H9 (cell line): Measurements from ENCODE around the gene MCL1. TPM values are rescaled to one million over a fixed set of nuclear protein-coding genes. Genes with fewer than 3 reads are reported as not detected.

Experiments
- DNase-seq: peaks from one replicate; pipeline ENCODE4 v3.0.0-alpha.2; 2017
- H2AFZ ChIP-seq: one replicate; pipeline ENCODE4 v1.6.1; 2013; ENCODE audit warnings: mild to moderate bottlenecking, low read length, control low read depth, moderate library complexity
- H2AK5ac ChIP-seq: 2 replicates; pipeline ENCODE4 v1.6.1; 2013; ENCODE audit warnings: low read length, control low read depth, mixed read lengths; ENCODE audit not compliant: insufficient read length
- H2BK120ac ChIP-seq: one replicate; pipeline ENCODE4 v1.6.1; 2013; ENCODE audit warnings: low read depth, mild to moderate bottlenecking, low read length, control low read depth, inconsistent platforms; ENCODE audit not compliant: poor library complexity, severe bottlenecking
- H2BK12ac ChIP-seq: 2 replicates; pipeline ENCODE4 v1.6.1; 2013; ENCODE audit warnings: low read length, control low read depth, mixed read lengths, low read depth; ENCODE audit not compliant: insufficient read length
- H2BK15ac ChIP-seq: 2 replicates; pipeline ENCODE4 v1.6.1; 2013; ENCODE audit warnings: low read depth, low read length, control low read depth
- H2BK20ac ChIP-seq: one replicate; pipeline ENCODE4 v1.6.1; 2013; ENCODE audit warnings: low read depth, mild to moderate bottlenecking, low read length, control low read depth, inconsistent platforms; ENCODE audit not compliant: poor library complexity, severe bottlenecking
- H2BK5ac ChIP-seq: 2 replicates; pipeline ENCODE4 v1.6.1; 2013; ENCODE audit warnings: low read length, control low read depth, mixed read lengths; ENCODE audit not compliant: insufficient read length
- H3K14ac ChIP-seq: 2 replicates; pipeline ENCODE4 v1.6.1; 2013; ENCODE audit warnings: low read length, control low read depth; ENCODE audit not compliant: insufficient read depth
- H3K18ac ChIP-seq: 2 replicates; pipeline ENCODE4 v1.6.1; 2013; ENCODE audit warnings: low read depth, mild to moderate bottlenecking, mixed read lengths, low read length, control low read depth; ENCODE audit not compliant: insufficient read length
- H3K23ac ChIP-seq: 2 replicates; pipeline ENCODE4 v1.6.1; 2013; ENCODE audit warnings: low read length, control low read depth, mixed read lengths, low read depth; ENCODE audit not compliant: insufficient read length
- H3K23me2 ChIP-seq: 2 replicates; pipeline ENCODE4 v1.6.1; 2013; ENCODE audit warnings: low read depth, mild to moderate bottlenecking, mixed read lengths, low read length, control low read depth; ENCODE audit not compliant: insufficient read length, poor library complexity, severe bottlenecking
- H3K27ac ChIP-seq: 2 replicates; pipeline ENCODE4 v1.5.1; 2013; ENCODE audit warnings: low read length, control low read depth, mixed read lengths, low read depth; ENCODE audit not compliant: insufficient read length
- H3K27me3 ChIP-seq: 2 replicates; pipeline ENCODE4 v1.6.1; 2013; ENCODE audit warnings: low read length, control low read depth, inconsistent platforms; ENCODE audit not compliant: insufficient read depth
- H3K4ac ChIP-seq: 2 replicates; pipeline ENCODE4 v1.6.1; 2013; ENCODE audit warnings: low read depth, mild to moderate bottlenecking, control low read depth, inconsistent platforms, low read length, moderate library complexity
- H3K4me1 ChIP-seq: 2 replicates; pipeline ENCODE4 v1.6.1; 2013; ENCODE audit warnings: low read length, control low read depth, inconsistent platforms; ENCODE audit not compliant: insufficient read depth
- H3K4me2 ChIP-seq: 2 replicates; pipeline ENCODE4 v1.6.1; 2013; ENCODE audit warnings: low read length, control low read depth, mixed read lengths; ENCODE audit not compliant: insufficient read length, insufficient read depth
- H3K56ac ChIP-seq: 2 replicates; pipeline ENCODE4 v1.6.1; 2013; ENCODE audit warnings: low read depth, mild to moderate bottlenecking, mixed read lengths, low read length, control low read depth; ENCODE audit not compliant: insufficient read length
- H3K79me1 ChIP-seq: 2 replicates; pipeline ENCODE4 v1.6.1; 2013; ENCODE audit warnings: low read depth, mild to moderate bottlenecking, moderate library complexity, low read length, control low read depth, inconsistent platforms; ENCODE audit not compliant: insufficient read depth, poor library complexity, severe bottlenecking
- H3K79me2 ChIP-seq: 2 replicates; pipeline ENCODE4 v1.6.1; 2013; ENCODE audit warnings: low read length, control low read depth, inconsistent platforms; ENCODE audit not compliant: insufficient read depth
- H3K9ac ChIP-seq: 2 replicates; pipeline ENCODE4 v1.6.1; 2013; ENCODE audit warnings: low read length, control low read depth, mixed read lengths; ENCODE audit not compliant: insufficient read length; ENCODE audit errors: extremely low read depth
- H3K9me3 ChIP-seq: one replicate; pipeline ENCODE4 v1.6.1; 2013; ENCODE audit warnings: low read depth, low read length, inconsistent platforms; ENCODE audit not compliant: control insufficient read depth
- H3T11ph ChIP-seq: one replicate; pipeline ENCODE4 v1.6.1; 2013; ENCODE audit warnings: mild to moderate bottlenecking, low read length, control low read depth, inconsistent platforms
- H4K20me1 ChIP-seq: one replicate; pipeline ENCODE4 v1.6.1; 2013; ENCODE audit not compliant: control insufficient read depth, insufficient read length, insufficient read depth
- H4K5ac ChIP-seq: 2 replicates; pipeline ENCODE4 v1.6.1; 2013; ENCODE audit warnings: low read depth, mild to moderate bottlenecking, mixed read lengths, low read length, control low read depth; ENCODE audit not compliant: insufficient read length
- H4K8ac ChIP-seq: replicated peaks from 2 replicates; pipeline ENCODE4 v1.6.1; 2013; ENCODE audit warnings: low read length, control low read depth, mixed read lengths, low read depth; ENCODE audit not compliant: insufficient read length
- H4K91ac ChIP-seq: 2 replicates; pipeline ENCODE4 v1.6.1; 2013; ENCODE audit warnings: low read depth, mild to moderate bottlenecking, moderate library complexity, mixed read lengths, low read length, control low read depth; ENCODE audit not compliant: insufficient read length
- H3K27ac Mint-ChIP-seq, 3 experiments: 2 replicates in 2 of 3; 3 replicates in 1 of 3; pipeline ENCODE4 v1.8.0; 2020 to 2021; ENCODE audit warnings: mixed read lengths in 3 of 3, mild to moderate bottlenecking in 1 of 3, moderate library complexity in 1 of 3
- H3K27me3 Mint-ChIP-seq: 2 replicates; pipeline ENCODE4 v1.8.0; 2021; ENCODE audit warnings: low read depth, mild to moderate bottlenecking, moderate library complexity, mixed read lengths
- H3K36me3 Mint-ChIP-seq, 3 experiments: 2 replicates in 2 of 3; 3 replicates in 1 of 3; pipeline ENCODE4 v1.8.0; 2020 to 2021; ENCODE audit warnings: low read depth in 3 of 3, mixed read lengths in 3 of 3; ENCODE audit not compliant: insufficient read depth in 1 of 3
- H3K4me1 Mint-ChIP-seq, 2 experiments: 2 replicates each; pipeline ENCODE4 v1.8.0; 2020; ENCODE audit warnings: mixed read lengths in 2 of 2
- H3K4me3 Mint-ChIP-seq, 2 experiments: 2 replicates in 1 of 2; 3 replicates in 1 of 2; pipeline ENCODE4 v1.8.0; 2020 to 2021; ENCODE audit warnings: mild to moderate bottlenecking in 2 of 2, mixed read lengths in 2 of 2, moderate library complexity in 1 of 2
- H3K9me3 Mint-ChIP-seq, 2 experiments: 2 replicates in 1 of 2; 3 replicates in 1 of 2; pipeline ENCODE4 v1.8.0; 2020; ENCODE audit warnings: mild to moderate bottlenecking in 2 of 2, mixed read lengths in 2 of 2, moderate library complexity in 1 of 2
- WGBS: extraction: QIAGEN DNeasy Blood & Tissue Kit; methylation state at CpG from one replicate; pipeline ENCODE4 v1.1.7; 2013; ENCODE audit warnings: missing lambda C conversion rate, low lambda C conversion rate, mixed read lengths; ENCODE audit not compliant: insufficient read length; ENCODE audit errors: extremely low coverage; 5-methylcytosine and 5-hydroxymethylcytosine counted together
- total RNA-seq: library from RNA; stranded (reverse); gene quantifications from 2 replicates; pipeline ENCODE4 v1.2.1, GENCODE V29; 2021
- TF ChIP-seq, protein P1 (sequence below): fragments of 200-600 bp; sonication (generic); conservative IDR thresholded peaks from 3 replicates; pipeline ENCODE4 v1.8.0; 2021; ENCODE audit warnings: antibody characterized with exemption, mild to moderate bottlenecking

MCL1 gene
- total RNA-seq, 1 experiment from 2014 or later, result 247 TPM

DNA sequence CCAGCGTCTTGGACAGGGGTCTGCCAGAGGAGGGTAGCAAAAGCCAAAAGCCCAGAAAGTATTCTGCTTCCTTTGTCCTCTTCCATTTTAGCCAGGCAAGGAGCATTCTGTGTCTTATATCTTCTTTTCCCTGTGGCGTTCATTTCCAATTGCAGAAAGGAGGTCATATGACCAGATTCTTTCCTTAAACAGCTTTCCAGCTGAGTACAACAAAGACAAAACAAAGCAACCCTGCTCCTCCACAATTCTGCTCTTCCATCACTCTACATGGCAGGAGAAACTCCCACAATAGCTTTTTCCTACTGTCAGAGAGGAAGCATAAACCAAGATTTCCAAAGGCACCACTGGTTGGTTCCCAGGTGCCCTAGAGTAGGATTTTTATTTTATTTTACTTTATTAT, 30.3 kb upstream of the MCL1 start:
- no peaks in the 10 kb centered on the region for H3K9me3 Mint-ChIP-seq
- H3K4me1 ChIP-seq, result no peaks in the 10 kb centered on the region; the same call in 1 of the 2 replicates
- H3K23ac ChIP-seq, result no peak overlapping the region
- no peaks in the 10 kb centered on the region for H4K20me1 ChIP-seq
- no peak overlapping the region for H3K4ac ChIP-seq
- no peak overlapping the region for H3K18ac ChIP-seq
- peaks cover 14 to 34% (median 24%) of the 10 kb centered on the region in 3 experiments; a peak in 6 of 7 replicates for H3K36me3 Mint-ChIP-seq
- H3K79me1 ChIP-seq, result no peaks in the 10 kb centered on the region
- H3T11ph ChIP-seq, result no peak overlapping the region
- no peak overlapping the region for H2BK15ac ChIP-seq
- H3K9me3 ChIP-seq, result no peaks in the 10 kb centered on the region
- TF ChIP-seq, protein P1, sequence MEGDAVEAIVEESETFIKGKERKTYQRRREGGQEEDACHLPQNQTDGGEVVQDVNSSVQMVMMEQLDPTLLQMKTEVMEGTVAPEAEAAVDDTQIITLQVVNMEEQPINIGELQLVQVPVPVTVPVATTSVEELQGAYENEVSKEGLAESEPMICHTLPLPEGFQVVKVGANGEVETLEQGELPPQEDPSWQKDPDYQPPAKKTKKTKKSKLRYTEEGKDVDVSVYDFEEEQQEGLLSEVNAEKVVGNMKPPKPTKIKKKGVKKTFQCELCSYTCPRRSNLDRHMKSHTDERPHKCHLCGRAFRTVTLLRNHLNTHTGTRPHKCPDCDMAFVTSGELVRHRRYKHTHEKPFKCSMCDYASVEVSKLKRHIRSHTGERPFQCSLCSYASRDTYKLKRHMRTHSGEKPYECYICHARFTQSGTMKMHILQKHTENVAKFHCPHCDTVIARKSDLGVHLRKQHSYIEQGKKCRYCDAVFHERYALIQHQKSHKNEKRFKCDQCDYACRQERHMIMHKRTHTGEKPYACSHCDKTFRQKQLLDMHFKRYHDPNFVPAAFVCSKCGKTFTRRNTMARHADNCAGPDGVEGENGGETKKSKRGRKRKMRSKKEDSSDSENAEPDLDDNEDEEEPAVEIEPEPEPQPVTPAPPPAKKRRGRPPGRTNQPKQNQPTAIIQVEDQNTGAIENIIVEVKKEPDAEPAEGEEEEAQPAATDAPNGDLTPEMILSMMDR, result no peak
- H3K23me2 ChIP-seq, result no peaks in the 10 kb centered on the region
- no peaks in the 10 kb centered on the region for H3K27me3 Mint-ChIP-seq
- H3K27ac ChIP-seq, result peak overlapping the region; percentile 55
- H3K56ac ChIP-seq, result no peak overlapping the region
- no peak overlapping the region for H2BK5ac ChIP-seq
- no peak overlapping the region for H2BK20ac ChIP-seq
- no peak overlapping the region for H3K4me2 ChIP-seq
- no peaks in the 10 kb centered on the region for H3K79me2 ChIP-seq
- H3K27me3 ChIP-seq, result no peaks in the 10 kb centered on the region
- H3K9ac ChIP-seq, result no peak overlapping the region
- H3K14ac ChIP-seq, result 0 out of 2 replicates have a peak overlapping the region, but pooled peaks have one; percentile 78
- no peak overlapping the region for H2AFZ ChIP-seq
- no CpG with 5 or more reads among the region's 2 CpGs for WGBS
- H4K8ac ChIP-seq, result no peak overlapping the region
- H3K4me1 Mint-ChIP-seq, result peaks cover 20 to 23% of the 10 kb centered on the region in 2 experiments
- H3K4me3 Mint-ChIP-seq, result no peak overlapping the region
- H2BK120ac ChIP-seq, result peak overlapping the region; percentile 1
- no peak overlapping the region for H4K91ac ChIP-seq
- no peak overlapping the region for H2AK5ac ChIP-seq
- H4K5ac ChIP-seq, result no peak overlapping the region
- no peak for DNase-seq
- peak overlapping the region; percentile 54 to 94 (median 90); a peak in 6 of 7 replicates for H3K27ac Mint-ChIP-seq
- H2BK12ac ChIP-seq, result no peak overlapping the region
